K562 (cell line): ENCODE results near the gene COL23A1. TPM values are rescaled to one million over a fixed set of nuclear protein-coding genes. Genes with fewer than 3 reads are reported as not detected.

Source experiments
- ATAC-seq: fragments of 200-7000 bp; cut with Tn5 transposase; 3 replicates; pipeline ENCODE4 v1.9.1; 2020; ENCODE audit warnings: moderate library complexity
- BruUV-seq: library from RNA; stranded (reverse); fragments of 400-500 nt; replicated peaks from 2 replicates; lab custom pipeline; 2021; lab: Mats Ljungman, UMichigan
- CTCF ChIA-PET: fragments of 300-600 bp; formaldehyde crosslinking; extraction: SDS; loops from one replicate; lab custom pipeline; 2021; ENCODE audit warnings: low intra/inter-chr PET ratio; lab: Yijun Ruan, JAX
- POLR2A ChIA-PET: fragments of 300-600, 350-650 bp; sonication (Branson Sonifier 250); formaldehyde crosslinking; extraction: SDS; loops from one replicate; lab custom pipeline; 2021; ENCODE audit warnings: antibody characterized with exemption, inconsistent platforms; lab: Yijun Ruan, JAX
- DNase-seq, 4 experiments: peaks; one replicate each; pipeline versions ENCODE4 v3.0.0 to v3.0.0-alpha.2; 2011 to 2018; ENCODE audit warnings: low spot score in 3 of 4, mixed read lengths in 3 of 4; ENCODE audit errors: extremely low read depth in 1 of 4
- FAIRE-seq: peaks from 2 replicates; lab custom pipeline; 2011; peaks lifted over from hg19 to GRCh38; lab: Jason Lieb, UNC
- H2AFZ ChIP-seq: 2 replicates; pipeline ENCODE4 v1.6.0; 2011; ENCODE audit warnings: low read depth, low read length, control low read depth, inconsistent platforms
- H3K27ac ChIP-seq: fragments of 200-600 bp; 3 replicates; pipeline ENCODE4 v1.8.0; 2011; ENCODE audit warnings: low read depth, mild to moderate bottlenecking, control low read depth, inconsistent platforms, low read length, moderate library complexity, mixed read lengths; ENCODE audit errors: extremely low read depth
- H3K27me3 ChIP-seq, 2 experiments: fragments of 300-600 bp in 1 of 2; 2 replicates in 1 of 2; 3 replicates in 1 of 2; pipeline versions ENCODE4 v1.6.0 to v1.8.0; 2011; ENCODE audit warnings: inconsistent platforms in 2 of 2, low read length in 2 of 2, mild to moderate bottlenecking in 1 of 2, mixed read lengths in 1 of 2, moderate library complexity in 1 of 2; ENCODE audit not compliant: control insufficient read depth in 2 of 2, insufficient read depth in 2 of 2
- H3K36me3 ChIP-seq: fragments of 300-600 bp; 3 replicates; pipeline ENCODE4 v1.8.0; 2011; ENCODE audit warnings: mild to moderate bottlenecking, low read length, inconsistent platforms; ENCODE audit not compliant: control insufficient read depth, insufficient read depth
- H3K4me1 ChIP-seq, 2 experiments: fragments of 200-600 bp in 1 of 2; replicated peaks in 1 of 2; 2 replicates in 1 of 2; 3 replicates in 1 of 2; pipeline versions ENCODE4 v1.5.1 to v1.8.0; 2011; ENCODE audit warnings: inconsistent platforms in 2 of 2, low read length in 2 of 2, mild to moderate bottlenecking in 1 of 2, mixed read lengths in 1 of 2, moderate library complexity in 1 of 2; ENCODE audit not compliant: control insufficient read depth in 2 of 2, insufficient read depth in 2 of 2
- H3K4me2 ChIP-seq: 2 replicates; pipeline ENCODE4 v1.6.1; 2011; ENCODE audit warnings: low read length, control low read depth, inconsistent platforms, mixed read lengths; ENCODE audit not compliant: insufficient read depth
- H3K4me3 ChIP-seq: fragments of 200-600 bp; sonication (generic), shearing (Covaris generic); 2 replicates; pipeline ENCODE4 v1.5.1; 2016; ENCODE audit warnings: control low read depth, inconsistent platforms
- H3K79me2 ChIP-seq: fragments of 200-600 bp; 3 replicates; pipeline ENCODE4 v1.8.0; 2011; ENCODE audit warnings: low read length, inconsistent platforms; ENCODE audit not compliant: control insufficient read depth, insufficient read depth
- H3K9ac ChIP-seq, 2 experiments: 2 replicates each; pipeline versions ENCODE4 v1.6.0 to v1.6.1; 2011; ENCODE audit warnings: low read depth in 2 of 2, low read length in 2 of 2, control low read depth in 1 of 2, inconsistent platforms in 1 of 2, mild to moderate bottlenecking in 1 of 2, mixed read lengths in 1 of 2; ENCODE audit not compliant: insufficient read depth in 1 of 2
- H3K9me1 ChIP-seq: one replicate; pipeline ENCODE4 v1.6.0; 2011; ENCODE audit warnings: inconsistent platforms, mild to moderate bottlenecking, low read length, moderate library complexity; ENCODE audit not compliant: control insufficient read depth, insufficient read depth
- H3K9me3 ChIP-seq: replicated peaks from 2 replicates; pipeline ENCODE4 v1.5.1; 2011; ENCODE audit warnings: low read depth, low read length, inconsistent platforms; ENCODE audit not compliant: control insufficient read depth, insufficient read depth
- H4K20me1 ChIP-seq: replicated peaks from 2 replicates; pipeline ENCODE4 v1.6.1; 2011; ENCODE audit warnings: low read length, inconsistent platforms, mixed read lengths; ENCODE audit not compliant: control insufficient read depth, insufficient read depth
- FOXK1 ChIP-seq: sonication (generic); formaldehyde crosslinking; IDR thresholded peaks from 2 replicates; pipeline ENCODE4 v1.8.0; 2022; ENCODE audit warnings: missing genetic modification reagents, mild to moderate bottlenecking, borderline replicate concordance
- THRAP3 ChIP-seq: fragments of 450-650 bp; IDR thresholded peaks from 2 replicates; pipeline ENCODE4 v1.6.1; 2016; ENCODE audit warnings: mild to moderate bottlenecking, inconsistent platforms, borderline replicate concordance
- ZEB2 ChIP-seq: fragments of 450-650 bp; IDR thresholded peaks from 2 replicates; pipeline ENCODE4 v1.6.1; 2016
- WGBS: fragments of 100-300 bp; shearing (Covaris generic); methylation state at CpG from one replicate; pipeline ENCODE4 v1.1.6; 2016; ENCODE audit warnings: low coverage, mixed read lengths; ENCODE audit not compliant: insufficient coverage; ENCODE audit errors: missing lambda C conversion rate; 5-methylcytosine and 5-hydroxymethylcytosine counted together
- in situ Hi-C: fragments of 300-500 bp; cut with MboI; formaldehyde crosslinking; loops from 4 replicates; pipeline ENCODE4 v1.15.0; 2018; ENCODE audit warnings: inconsistent platforms, mixed read lengths
- intact Hi-C: fragments of 100-400 bp; cut with micrococcal nuclease; formaldehyde crosslinking; loops from 2 replicates; pipeline ENCODE4 v1.14.2; 2022
- polyA plus RNA-seq, 8 experiments: library from polyadenylated mRNA; depleted of rRNA in 4 of 8; stranded (reverse) in 5 of 8; unstranded in 3 of 8; fragments of >200 nt; fragmentation: Nextera tagmentation in 2 of 8; fragmentation: Illumina TruSeq in 1 of 8; extraction: Ambion mirVana in 2 of 8; extraction: Trizol in 1 of 8; gene quantifications; 2 replicates each; pipeline versions ENCODE4 v1.2.1 to v1.2.3, GENCODE V29; 2011 to 2014; ENCODE audit warnings: inconsistent platforms in 1 of 8, missing spikeins in 1 of 8
- total RNA-seq, 7 experiments: library from RNA; depleted of rRNA in 6 of 7; stranded (reverse); fragments of >200 nt in 6 of 7; fragmentation: Illumina TruSeq in 2 of 7; extraction: Trizol in 2 of 7; gene quantifications; 2 replicates each; pipeline versions ENCODE4 v1.2.1 to v1.2.3, GENCODE V29; 2011 to 2021; ENCODE audit warnings: low replicate concordance in 1 of 7
- TF ChIP-seq, protein P1 (sequence below), 3 experiments: IDR thresholded peaks in 2 of 3; conservative IDR thresholded peaks in 1 of 3; 2 replicates each; pipeline ENCODE4 v1.5.1; 2011 to 2012; ENCODE audit warnings: low read length in 3 of 3, mild to moderate bottlenecking in 3 of 3, control low read depth in 2 of 3, improper control_type of control experiment in 1 of 3, inconsistent platforms in 1 of 3, low read depth in 1 of 3, mixed read lengths in 1 of 3, moderate library complexity in 1 of 3; ENCODE audit not compliant: insufficient read depth in 2 of 3
- TF ChIP-seq, protein P2 (sequence below): sonication (generic); formaldehyde crosslinking; IDR thresholded peaks from 2 replicates; pipeline ENCODE4 v1.8.0; 2023; ENCODE audit warnings: mild to moderate bottlenecking, missing genetic modification reagents

The COL23A1 gene
- total and polyA plus RNA-seq, 9 of the 15 experiments (the other 6 are each of a cell fraction or from before 2014, with no cell fraction given): 0.09 TPM; not detected in 8

DNA sequence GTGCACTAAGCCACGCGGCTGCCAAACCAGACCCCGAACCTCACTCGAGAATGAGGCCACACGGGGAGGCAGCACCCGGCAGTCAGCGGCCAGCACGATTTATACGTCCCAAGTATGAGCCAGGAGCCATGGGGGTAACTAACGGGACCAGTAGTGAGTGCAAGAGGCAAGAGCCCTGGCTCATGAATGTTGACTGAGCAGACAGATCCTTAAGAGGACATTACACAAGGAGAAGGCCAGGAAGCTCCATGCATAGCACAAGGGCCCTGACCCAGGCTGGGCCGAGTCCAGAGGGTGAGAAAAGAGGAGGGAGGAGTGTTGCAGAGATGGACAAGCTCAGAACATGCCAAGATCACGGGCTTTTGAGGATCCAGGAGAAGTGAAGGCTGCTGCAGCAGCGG lies 299.0 kb downstream of the COL23A1 start:
- in situ Hi-C loops: loop anchor here (10.0 to 25.0 kb wide), 2 partner anchors 546 to 1204 kb away; no protein-coding TSS in a partner anchor
- Histone ChIP-seq H3K4me2 (no peak overlapping the region), H4K20me1 (no peaks in the 10 kb centered on the region), H3K9me1 (no peaks in the 10 kb centered on the region), H3K4me3 (no peak overlapping the region), H3K79me2 (no peaks in the 10 kb centered on the region), H3K9ac (no peak overlapping the region), H2AFZ (no peak overlapping the region), H3K27me3 (peaks cover 26 to 77% of the 10 kb centered on the region in 2 experiments; a peak in 3 of 5 replicates), H3K9me3 (no peaks in the 10 kb centered on the region), H3K36me3 (no peaks in the 10 kb centered on the region), H3K27ac (no peak overlapping the region), H3K4me1 (peaks cover 0 to 3% of the 10 kb centered on the region in 2 experiments; a peak in 2 of 5 replicates)
- no peak for ATAC-seq
- TF ChIP-seq THRAP3 (no peak), ZEB2 (no peak), FOXK1 (CRISPR knock-in tag) (no peak)
- TF ChIP-seq, protein P1, sequence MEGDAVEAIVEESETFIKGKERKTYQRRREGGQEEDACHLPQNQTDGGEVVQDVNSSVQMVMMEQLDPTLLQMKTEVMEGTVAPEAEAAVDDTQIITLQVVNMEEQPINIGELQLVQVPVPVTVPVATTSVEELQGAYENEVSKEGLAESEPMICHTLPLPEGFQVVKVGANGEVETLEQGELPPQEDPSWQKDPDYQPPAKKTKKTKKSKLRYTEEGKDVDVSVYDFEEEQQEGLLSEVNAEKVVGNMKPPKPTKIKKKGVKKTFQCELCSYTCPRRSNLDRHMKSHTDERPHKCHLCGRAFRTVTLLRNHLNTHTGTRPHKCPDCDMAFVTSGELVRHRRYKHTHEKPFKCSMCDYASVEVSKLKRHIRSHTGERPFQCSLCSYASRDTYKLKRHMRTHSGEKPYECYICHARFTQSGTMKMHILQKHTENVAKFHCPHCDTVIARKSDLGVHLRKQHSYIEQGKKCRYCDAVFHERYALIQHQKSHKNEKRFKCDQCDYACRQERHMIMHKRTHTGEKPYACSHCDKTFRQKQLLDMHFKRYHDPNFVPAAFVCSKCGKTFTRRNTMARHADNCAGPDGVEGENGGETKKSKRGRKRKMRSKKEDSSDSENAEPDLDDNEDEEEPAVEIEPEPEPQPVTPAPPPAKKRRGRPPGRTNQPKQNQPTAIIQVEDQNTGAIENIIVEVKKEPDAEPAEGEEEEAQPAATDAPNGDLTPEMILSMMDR (IDR thresholded peaks at IDR 0.05 in 2 of 3, conservative IDR thresholded peaks at IDR 0.05 in 1 of 3; ENCODE audit: insufficient read depth in 2 of 3, low read depth in 1 of 3, low read length in 3 of 3): no peak
- TF ChIP-seq, protein P2, sequence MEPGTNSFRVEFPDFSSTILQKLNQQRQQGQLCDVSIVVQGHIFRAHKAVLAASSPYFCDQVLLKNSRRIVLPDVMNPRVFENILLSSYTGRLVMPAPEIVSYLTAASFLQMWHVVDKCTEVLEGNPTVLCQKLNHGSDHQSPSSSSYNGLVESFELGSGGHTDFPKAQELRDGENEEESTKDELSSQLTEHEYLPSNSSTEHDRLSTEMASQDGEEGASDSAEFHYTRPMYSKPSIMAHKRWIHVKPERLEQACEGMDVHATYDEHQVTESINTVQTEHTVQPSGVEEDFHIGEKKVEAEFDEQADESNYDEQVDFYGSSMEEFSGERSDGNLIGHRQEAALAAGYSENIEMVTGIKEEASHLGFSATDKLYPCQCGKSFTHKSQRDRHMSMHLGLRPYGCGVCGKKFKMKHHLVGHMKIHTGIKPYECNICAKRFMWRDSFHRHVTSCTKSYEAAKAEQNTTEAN (CRISPR knock-in tag): no peak
- no peak for FAIRE-seq
- ChIA-PET POLR2A (interaction anchor here (0.6 to 1.2 kb wide), 2 partner anchors 23 to 333 kb away, joined by 3 read pairs; no protein-coding TSS in a partner anchor), CTCF (no interaction called here)
- DNase-seq: no peak
- no TSS peak for BruUV-seq
- intact Hi-C loops: no loop called here
- WGBS: 2% methylated on average over 13 of the region's 13 CpGs
